ENCODE results near the gene TAP2.
"Not testable (repeated sequence)": the region's sequence is repeated elsewhere in the genome, so short reads cannot be mapped to it uniquely, and the experiment has no call there.

TAP2 gene

DNA sequence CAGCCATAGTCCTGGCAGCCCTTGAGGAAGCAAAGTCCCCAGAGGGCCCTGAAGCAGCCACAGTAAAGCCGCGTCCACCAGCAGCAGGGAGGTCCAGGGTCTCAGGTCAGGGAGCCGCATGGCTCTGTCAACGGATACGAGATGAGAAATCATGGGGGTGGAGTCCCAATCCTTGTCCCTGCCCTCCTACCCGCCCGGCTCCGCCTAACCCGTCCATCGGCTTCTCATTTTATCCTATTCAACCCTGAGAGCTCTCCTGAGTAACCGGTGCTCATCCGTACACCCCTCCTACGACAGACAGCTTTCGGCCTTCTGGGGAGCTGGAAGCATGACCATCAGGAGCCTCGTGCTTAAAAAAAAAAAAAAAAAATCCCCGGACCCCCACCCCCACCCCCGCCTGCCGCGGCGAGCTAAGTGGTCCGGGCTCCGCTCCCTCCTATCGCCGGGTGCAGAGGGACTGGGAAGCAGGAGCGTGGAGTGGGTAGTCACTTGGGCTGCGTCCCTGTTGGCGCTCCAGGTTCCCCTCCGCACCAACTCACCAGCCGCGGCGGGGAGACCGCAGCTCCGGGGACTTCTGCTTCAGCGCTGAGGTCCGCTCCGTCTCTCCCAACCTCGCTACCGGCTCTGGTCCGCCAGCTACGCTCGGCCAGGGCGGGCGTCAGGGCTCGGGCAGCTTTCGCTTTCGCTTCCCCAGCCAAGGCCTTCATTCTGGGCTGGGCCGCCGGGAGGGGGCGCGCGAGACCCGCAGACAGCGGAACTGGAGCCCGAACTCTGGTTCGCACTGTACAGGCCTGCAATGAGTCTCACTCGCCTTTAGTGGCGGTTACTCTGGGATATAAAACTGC is at the start of gene TAP2:
TSS of gene TAP2 (minus strand) at position 626 of the 845 bp plus-strand sequence. CDS start at position 120, 506 bp downstream.
- DNase-seq (ENCODE audit: low spot score): peak; percentile 98

DNA sequence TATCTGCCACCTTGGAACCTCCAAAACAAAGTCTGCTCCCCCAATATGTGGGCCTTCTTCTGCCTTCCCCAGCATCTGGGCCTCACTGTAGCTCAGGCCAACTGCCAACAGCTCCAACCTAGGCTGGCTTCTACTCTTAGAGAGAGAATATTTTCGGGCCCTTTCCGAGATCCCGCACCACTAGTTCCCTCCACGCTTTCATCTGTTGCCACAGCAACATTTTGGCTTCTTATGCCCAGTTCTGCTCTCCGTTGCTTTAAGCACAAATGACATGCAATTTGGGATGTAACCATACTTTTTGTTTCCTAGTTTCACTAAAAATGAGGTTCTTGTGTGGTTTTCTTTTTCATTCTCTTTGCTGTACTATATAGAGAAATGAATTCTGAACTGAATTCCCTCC is 49.1 kb upstream of the TAP2 start:
- DNase-seq (ENCODE audit: low spot score): no peak

DNA sequence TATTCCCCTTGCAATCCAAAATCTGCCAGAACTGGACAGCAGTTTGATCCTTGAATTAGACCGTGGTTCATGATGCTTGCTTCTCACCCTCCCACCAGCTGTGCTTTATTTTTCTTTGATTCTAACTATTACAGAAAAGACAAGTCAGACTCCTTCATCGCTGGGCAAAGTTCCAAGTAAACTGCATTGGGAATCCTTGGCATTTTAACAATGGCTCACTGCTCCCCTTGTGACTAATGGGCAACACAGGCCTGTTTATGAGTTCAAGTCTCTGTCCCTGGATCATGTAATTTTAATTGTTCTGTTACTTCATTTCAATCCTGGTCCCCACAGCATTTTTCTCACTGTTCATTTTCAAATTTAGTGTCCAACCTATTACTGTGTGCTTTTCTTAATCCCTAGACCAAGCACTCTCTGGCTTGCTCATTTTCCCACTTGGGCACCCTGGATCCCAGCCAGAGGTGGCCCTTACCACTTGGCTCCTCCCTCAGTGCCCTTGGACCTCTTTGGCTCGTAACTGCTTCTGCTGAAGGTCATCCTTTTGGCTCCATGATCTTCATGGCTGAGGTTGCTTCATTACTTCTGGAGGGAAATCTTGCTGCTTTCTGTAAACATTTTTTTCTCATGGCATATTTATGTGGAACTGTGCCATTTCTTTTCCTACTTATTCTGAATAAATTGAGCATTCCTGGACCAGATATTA is 48.3 kb upstream of the TAP2 start:
- DNase-seq (ENCODE audit: low spot score): no peak

DNA sequence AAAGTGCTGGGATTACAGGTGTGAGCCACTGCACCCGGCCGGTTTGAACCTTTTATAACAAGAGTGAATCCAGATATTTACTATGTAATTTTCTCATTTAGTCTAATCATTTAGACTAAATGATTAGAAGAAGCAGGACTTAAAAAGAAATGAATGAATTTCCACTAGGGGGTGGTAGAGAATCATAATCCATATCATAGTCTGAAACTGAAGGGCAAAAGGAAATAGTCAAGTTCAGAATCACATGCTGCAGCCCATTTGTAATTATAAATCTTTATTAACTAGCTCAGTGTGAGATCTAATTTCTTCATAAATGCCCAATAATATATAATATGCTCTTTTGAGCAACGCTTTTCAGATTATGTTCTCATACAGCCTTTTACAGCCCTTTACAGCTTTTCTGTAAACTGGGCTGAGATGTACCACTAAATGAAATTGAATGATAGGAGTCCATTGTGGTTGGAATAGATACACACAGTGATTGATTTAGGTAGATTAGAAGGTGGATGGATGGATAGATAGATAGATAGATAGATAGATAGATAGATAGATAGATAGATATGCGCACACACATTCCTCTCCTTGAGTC is 47.3 kb upstream of the TAP2 start:
- peak; percentile 76 for DNase-seq (ENCODE audit: low spot score)

DNA sequence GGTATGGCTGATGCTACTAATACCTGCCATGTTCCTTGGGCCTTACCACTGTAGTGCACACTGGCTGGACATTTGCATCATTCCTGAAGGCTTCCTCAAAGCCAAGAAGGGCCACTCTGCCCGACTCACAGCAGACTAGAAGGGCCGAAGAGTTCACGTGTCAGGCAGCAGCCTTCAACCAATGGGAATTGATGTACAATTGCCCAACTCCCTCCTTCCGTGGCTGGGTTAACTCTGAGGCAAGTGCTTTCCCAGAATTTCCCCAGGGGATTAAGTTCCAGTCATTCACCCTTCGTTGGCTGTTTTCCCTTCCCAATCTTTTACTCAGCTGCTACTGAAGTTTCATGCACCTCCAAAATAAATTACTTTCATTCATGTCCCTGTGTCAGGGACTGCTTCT is 45.2 kb upstream of the TAP2 start:
- DNase-seq (ENCODE audit: low spot score): no peak

DNA sequence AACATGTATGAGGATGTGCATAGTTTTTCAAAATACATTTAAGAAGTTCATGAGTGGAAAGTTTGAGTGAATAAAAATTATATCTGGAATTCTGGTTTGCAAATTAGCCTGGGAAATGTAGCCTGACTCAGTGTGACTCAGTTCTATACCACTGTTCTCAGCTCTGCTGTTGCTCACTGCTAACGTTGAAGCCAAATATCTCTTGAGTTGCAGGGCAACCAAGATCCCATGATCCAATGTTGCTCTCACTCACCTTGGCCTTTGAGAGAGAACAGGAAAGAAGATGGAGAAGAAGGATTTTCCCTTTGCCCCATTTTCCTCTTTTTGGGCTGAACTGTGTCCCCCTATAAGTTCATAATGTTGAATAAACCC is 44.3 kb upstream of the TAP2 start:
- DNase-seq (ENCODE audit: low spot score): no peak

DNA sequence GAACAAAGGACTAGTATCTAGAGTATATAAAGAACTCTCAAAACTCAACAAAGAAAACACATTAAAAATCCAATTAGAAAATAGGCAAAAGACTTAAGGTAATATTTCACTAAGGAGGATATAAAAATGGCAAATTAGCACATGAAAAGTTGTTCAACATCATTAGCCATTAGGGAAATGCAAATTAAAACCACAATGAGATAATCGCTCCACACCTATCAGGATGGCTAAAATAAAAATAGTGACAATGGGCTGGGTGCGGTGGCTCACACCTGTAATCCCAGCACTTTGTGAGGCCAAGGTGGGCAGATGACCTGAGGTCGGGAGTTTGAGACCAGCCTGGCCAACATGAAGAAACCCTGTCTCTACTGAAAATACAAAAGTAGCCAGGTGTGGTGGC is 42.4 kb upstream of the TAP2 start:
- not testable (repeated sequence) for DNase-seq (ENCODE audit: low spot score)

DNA sequence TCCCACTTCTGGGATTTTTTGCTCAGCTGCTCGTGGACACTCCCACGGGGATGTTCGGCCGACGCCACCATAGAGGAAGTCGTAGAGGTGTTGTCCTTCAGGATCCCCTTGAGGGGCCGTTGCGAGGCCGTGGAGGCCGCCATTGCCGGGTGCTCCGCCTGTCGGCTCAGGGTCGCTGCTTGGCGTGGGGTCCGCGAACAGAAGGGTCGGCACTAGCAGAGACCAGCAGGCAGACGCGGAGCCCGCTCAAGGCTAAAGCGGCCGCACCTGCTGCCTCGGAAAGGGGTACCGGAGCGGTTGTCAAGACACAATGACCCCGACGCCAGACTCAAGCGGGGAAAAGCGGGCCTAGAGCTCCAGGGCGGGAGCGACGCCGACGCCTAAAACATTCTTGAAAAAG is 41.2 kb upstream of the TAP2 start:
- DNase-seq (ENCODE audit: low spot score): no peak

DNA sequence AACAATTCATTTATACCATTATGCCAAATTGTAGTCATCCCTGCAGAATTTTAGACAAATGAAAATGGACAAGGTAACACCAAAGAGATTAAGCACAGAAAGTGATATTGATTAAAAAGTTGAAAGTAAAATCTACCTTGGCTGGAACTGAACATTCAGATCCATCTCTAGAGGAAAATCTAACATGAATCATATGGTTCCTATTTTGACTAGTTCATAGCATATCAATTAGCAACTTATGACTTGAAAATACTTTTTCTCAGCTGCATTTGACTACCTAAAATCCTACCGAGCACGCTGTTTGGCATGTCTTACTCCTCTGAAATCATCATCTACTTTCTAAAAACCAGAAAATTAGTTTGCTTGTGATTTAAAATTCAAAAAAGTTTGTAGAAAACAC is 38.1 kb upstream of the TAP2 start:
- no peak for DNase-seq (ENCODE audit: low spot score)

DNA sequence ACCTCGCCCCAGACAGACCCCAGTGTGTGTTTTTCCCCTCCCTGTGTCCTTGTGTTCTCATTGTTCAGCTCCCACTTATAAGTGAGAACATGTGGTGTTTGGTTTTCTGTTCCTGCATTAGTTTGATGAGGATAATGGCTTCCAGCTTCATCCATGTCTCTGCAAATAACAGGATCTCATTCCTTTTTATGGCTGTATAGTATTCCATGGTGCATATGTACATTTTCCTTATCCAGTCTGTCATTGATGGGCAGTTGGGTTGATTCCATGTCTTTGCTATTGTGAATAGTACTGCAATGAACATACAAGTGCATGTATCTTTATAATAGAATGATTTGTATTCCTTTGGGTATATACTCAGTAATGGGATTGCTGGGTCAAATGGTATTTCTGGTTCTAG is 35.4 kb upstream of the TAP2 start:
- not testable (repeated sequence) for DNase-seq (ENCODE audit: low spot score)

DNA sequence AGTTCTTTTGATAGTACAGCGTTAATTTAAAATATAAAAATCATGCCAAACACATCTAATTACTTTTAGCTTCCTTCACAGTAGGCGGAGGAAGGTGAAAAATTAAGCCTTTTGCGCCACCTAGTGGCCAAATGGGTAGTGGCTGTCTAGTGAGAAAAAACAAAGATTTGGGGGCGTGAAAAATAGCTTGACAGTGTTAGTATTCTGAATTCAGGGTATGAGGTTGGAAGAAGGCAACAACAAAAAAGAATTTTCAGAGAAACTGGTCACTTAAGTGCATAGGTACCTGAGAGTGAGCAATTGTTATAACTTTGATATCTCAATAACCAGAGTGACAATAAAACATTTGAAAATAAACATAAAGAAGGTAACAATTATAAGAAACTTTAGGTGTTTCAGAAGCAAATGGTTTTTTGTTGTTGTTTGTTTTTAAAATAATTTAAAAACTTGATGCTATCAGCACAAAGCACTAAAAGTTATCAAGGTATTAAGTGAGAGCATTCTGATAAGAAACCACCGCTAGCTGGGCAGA is 29.8 kb upstream of the TAP2 start:
- peak; percentile 89 for DNase-seq (ENCODE audit: low spot score)

DNA sequence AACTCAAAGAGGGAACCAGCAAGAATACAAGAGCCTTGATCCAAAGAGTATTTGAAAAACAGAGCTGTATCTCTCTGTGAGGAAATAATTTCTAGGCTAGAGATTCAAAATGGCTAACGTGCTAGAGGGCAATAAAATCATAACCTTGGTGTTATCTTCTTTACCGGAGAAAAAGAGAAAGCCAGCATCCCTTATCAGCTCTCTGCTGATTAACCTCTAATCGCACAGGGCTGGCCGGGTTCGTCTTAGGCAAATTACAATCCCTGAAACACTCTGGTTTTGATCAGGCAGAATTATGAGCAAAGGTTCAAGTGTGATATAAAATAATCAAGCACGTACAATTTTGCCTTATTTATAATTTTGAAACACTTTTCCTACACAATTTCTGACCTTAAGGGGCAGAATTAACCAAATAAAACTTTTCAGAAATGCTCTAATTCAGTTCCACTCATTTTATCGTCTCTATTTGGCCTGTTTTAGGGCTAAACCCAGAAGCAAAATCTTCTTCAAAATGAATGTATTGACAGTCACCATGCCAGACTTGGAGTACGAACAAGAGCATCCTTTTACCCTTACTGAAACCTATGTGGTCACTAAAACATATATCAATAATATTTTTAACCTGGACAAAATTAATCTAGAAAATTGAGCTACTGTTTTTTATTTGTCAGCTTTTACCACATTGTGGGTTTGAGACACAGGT is 29.2 kb upstream of the TAP2 start:
- DNase-seq (ENCODE audit: low spot score): no peak

DNA sequence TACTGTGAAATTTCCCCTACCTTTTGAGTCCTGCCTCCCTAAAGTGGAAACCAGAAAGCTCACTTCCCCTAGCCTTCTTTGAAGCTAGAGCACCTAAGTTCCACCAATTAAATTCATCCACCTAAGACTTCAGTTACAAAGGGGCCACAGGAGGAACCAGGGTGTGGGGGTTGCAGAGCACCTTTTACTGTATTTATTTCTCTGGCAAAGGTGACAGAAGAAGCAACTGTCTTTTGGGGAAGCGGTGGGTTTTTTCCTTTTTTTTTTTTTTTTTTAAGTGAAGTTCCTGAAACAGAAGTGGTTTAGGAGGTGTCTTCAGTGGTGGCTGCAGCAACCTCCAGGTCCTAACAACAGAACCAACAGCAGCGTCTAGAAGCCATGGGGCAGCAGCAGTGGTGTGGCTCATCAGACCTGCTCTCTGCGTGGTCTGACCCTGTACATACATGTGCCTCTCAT is 28.5 kb upstream of the TAP2 start:
- no peak for DNase-seq (ENCODE audit: low spot score)

DNA sequence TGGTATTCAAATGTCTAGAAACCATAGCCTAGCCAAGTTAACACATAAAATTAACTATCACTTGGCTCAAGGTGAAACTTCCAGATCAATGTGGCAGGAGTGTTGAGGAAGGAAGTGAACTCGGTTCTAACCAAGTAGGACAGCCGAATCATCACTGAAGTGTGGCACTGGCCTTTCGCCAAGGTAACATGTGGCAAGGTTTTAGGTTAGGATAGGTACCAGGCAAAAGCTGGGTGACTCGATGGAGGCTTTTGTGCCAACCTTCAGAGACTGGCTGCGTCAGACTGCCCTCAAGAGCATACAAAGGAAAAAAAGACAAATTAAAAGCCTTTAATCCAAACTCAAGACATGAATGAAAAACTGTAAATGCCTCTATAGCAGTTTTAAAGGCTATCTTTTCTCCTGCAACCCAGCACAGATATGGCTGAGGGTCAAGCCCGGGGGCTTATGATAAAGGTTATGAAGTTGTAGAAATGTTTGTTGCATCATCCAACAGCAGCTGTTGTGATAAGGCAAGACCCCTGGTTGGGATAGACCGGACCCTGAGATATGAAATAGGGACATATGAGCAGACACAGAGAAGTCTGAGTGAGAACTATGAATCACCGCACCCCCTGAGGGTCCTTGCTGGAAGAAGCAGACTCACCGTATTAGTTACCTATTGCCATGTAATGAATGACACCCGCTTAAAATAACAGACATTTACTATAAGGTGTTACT is 27.3 kb upstream of the TAP2 start:
- no peak for DNase-seq (ENCODE audit: low spot score)

DNA sequence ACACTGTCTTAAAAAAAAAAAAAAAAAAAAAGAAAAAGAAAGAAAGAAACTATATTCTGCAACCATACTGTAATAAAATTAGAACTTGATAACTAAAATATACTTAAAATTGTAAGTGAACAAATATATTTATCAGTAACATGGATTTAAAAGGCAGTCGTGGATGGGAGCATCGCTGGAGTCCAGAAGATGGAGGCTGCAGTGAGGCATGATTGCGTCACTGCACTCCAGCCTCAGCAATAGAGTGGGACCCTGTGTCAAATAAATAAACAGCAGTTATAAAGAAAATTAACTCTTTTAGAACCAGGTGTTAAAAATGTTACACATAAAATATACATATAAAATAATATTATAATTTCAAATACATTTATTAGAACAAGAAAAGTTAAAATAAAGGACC is 24.2 kb upstream of the TAP2 start:
- no peak for DNase-seq (ENCODE audit: low spot score)

DNA sequence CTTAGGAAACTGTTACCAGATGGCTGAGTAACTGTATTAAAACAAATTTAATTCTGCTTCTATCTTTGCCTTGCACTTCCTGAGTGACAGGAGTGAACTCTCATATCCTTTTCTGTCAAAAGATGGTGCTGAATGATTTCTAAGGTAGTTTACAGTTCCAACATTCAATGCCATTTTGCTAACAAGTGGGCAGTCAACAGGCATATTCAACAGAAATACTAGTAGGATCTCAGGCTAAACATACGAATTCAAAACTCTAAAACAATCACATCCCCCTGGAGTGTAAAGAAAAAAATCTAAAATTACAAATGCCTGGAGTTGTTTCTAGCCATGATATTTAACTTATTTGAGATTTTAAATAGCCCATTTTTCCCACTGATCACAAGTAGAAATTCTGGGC is 22.1 kb upstream of the TAP2 start:
- DNase-seq (ENCODE audit: low spot score): no peak

DNA sequence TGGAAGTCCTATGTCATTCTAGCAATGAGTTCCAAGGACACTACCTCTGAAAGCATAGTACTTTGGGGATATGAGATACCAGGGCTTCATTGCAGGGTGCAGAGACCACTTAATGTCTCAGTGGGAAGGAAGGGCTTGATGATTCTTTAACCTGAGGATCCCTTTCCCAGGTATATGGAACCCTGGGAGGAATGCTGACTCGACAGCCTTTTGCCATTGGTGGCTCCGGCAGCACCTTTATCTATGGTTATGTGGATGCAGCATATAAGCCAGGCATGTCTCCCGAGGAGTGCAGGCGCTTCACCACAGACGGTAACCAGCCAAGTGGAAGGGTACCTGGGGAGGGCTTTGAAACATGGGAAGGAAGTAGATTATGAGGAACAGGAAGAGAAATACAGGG is 19.7 kb upstream of the TAP2 start:
- no peak for DNase-seq (ENCODE audit: low spot score)

DNA sequence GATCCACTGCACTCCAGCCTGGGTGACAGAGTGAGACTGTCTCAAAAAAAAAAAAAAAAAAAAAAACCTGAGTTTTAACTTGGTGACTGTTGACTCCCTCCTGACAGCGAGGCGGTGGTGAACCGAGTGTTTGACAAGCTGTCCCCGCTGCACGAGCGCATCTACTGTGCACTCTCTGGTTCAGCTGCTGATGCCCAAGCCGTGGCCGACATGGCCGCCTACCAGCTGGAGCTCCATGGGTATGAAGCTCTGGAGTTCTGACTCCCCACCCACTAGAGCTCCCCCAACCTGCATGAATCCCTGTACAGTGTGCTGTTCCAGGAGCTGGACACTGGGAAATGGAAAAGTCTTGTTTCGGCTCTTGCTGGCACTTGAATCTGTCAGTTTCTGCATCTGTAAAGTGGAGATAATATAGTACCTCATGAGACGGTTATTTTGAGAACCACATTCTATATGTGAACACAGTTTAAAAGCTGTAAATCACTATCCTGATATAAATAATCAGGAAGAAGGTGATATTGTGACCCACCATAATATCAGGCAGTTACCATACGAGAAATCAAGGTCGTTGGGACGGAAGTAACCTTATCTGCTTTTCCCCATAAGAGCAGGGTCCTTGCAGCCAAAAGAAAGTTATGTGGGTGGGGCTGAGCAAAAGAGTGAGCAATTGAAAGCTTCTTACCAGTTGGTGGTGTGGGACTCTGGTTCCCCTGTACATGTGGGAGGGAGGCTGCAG is 18.8 kb upstream of the TAP2 start:
- no peak for DNase-seq (ENCODE audit: low spot score)

DNA sequence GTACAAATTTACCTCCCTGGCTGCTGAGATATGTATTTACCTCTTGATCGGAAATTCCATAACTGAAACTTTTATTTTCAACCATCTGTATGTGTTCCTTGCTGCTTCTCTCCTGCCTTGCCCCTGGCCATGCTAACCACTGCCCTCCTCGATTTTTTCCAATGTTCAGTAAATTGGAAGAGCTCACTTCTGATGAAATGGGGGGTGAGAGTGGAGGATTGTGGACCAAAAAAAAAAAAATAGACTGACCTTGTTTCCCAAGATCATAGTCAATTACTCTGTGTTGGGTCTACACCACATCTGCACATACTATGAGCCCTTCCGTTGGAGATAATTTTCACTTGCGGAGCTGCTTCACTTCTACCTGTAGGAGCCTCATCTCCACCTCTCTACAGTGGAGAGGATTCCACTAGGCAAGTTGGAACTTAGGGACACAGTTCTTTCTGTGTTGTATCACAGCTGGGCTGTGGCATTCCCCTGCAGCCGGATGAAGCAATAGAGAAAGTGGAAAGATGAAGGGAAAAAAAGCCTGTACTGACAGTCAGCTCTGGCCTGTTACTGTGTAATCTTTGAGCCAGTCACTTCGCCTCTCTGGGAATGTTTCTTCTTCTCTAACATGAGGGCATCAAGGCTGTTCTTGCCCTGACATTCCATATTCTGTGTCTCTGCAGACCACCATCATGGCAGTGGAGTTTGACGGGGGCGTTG is 17.1 kb upstream of the TAP2 start:
- no peak for DNase-seq (ENCODE audit: low spot score)

All from CD4-positive, alpha-beta T cell treated with Interleukin-15 for 4 hours (primary cell).